Neural crest cell (in vitro differentiated cells): ENCODE measurements around the gene PRKN. TPM values are rescaled to one million over a fixed set of nuclear protein-coding genes. Genes with fewer than 3 reads are reported as not detected.

Experiments
- DNase-seq: peaks from one replicate; pipeline ENCODE4 v3.0.0; 2021; ENCODE audit warnings: low read depth, mixed read lengths, low spot score
- H3K27ac Mint-ChIP-seq: one replicate; pipeline ENCODE4 v1.8.0; 2021; ENCODE audit warnings: mild to moderate bottlenecking, mixed read lengths; ENCODE audit not compliant: unreplicated experiment
- H3K27me3 Mint-ChIP-seq: 2 replicates; pipeline ENCODE4 v1.8.0; 2021; ENCODE audit warnings: low read depth, mild to moderate bottlenecking, mixed read lengths
- H3K36me3 Mint-ChIP-seq: 2 replicates; pipeline ENCODE4 v1.8.0; 2021; ENCODE audit warnings: low read depth, mild to moderate bottlenecking, mixed read lengths
- H3K4me1 Mint-ChIP-seq: 2 replicates; pipeline ENCODE4 v1.8.0; 2021; ENCODE audit warnings: mixed read lengths
- H3K4me3 Mint-ChIP-seq: one replicate; pipeline ENCODE4 v1.8.0; 2021; ENCODE audit warnings: mild to moderate bottlenecking, mixed read lengths
- H3K9me3 Mint-ChIP-seq: 2 replicates; pipeline ENCODE4 v1.8.0; 2021; ENCODE audit warnings: mixed read lengths
- total RNA-seq: library from RNA; stranded (reverse); gene quantifications from 2 replicates; pipeline ENCODE4 v1.2.1, GENCODE V29; 2021
- TF ChIP-seq, protein P1 (sequence below): fragments of 200-600 bp; sonication (generic); conservative IDR thresholded peaks from 2 replicates; pipeline ENCODE4 v1.5.0; 2021; ENCODE audit warnings: antibody characterized with exemption, mild to moderate bottlenecking

PRKN gene
- total RNA-seq, 1 donor from 2014 or later = 3.2 TPM

DNA sequence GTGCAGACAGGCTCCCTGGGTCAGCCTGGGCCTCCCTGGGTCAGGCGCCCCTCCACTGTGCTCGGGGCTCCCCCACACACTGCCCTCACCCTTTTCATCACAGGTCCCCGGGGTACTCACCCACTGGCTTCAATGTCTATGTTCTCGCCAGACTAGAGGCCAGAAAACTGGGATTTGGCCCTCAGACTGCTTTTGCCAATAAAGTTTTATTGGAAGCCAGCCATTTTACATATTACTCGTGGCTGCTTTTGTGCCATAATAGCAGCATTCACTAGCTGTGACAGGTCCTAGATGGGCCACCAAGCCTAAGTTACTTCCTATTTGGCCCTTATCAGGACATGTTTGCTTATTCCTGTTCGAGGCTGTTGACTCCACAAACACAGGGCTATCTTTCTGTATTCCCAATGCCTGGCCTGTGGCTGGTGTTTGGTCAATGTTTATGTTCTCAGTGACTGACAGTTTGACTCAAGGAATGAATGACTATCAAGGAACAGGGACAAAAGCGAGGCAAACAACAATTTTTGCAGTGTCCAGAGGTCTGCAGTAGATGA is 928.6 kb downstream of the PRKN start:
- H3K36me3 Mint-ChIP-seq = no peaks in the 10 kb centered on the region
- no peaks in the 10 kb centered on the region for H3K27me3 Mint-ChIP-seq
- H3K4me1 Mint-ChIP-seq = no peaks in the 10 kb centered on the region
- TF ChIP-seq, protein P1, sequence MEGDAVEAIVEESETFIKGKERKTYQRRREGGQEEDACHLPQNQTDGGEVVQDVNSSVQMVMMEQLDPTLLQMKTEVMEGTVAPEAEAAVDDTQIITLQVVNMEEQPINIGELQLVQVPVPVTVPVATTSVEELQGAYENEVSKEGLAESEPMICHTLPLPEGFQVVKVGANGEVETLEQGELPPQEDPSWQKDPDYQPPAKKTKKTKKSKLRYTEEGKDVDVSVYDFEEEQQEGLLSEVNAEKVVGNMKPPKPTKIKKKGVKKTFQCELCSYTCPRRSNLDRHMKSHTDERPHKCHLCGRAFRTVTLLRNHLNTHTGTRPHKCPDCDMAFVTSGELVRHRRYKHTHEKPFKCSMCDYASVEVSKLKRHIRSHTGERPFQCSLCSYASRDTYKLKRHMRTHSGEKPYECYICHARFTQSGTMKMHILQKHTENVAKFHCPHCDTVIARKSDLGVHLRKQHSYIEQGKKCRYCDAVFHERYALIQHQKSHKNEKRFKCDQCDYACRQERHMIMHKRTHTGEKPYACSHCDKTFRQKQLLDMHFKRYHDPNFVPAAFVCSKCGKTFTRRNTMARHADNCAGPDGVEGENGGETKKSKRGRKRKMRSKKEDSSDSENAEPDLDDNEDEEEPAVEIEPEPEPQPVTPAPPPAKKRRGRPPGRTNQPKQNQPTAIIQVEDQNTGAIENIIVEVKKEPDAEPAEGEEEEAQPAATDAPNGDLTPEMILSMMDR = no peak
- no peaks in the 10 kb centered on the region for H3K9me3 Mint-ChIP-seq
- DNase-seq = no peak
- H3K27ac Mint-ChIP-seq = no peak overlapping the region
- H3K4me3 Mint-ChIP-seq = no peak overlapping the region

DNA sequence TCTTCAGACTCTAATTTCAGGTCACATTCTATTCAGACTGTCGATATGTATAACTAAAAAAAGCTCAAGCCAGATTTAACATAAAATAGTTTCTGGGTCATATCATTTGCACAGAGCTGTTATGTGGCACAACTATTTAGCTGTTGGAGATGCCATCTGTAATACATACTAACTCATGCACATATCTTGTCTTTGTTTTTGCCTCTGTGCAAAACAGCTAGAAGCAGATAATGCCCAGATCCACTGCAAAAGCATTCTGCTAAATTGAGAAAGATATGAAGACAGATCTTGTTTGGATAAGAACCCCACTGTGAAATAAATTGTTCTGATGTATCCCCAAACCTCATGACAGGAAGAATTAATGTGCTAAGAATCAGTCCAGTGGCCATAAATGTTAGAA is 930.9 kb downstream of the PRKN start:
- TF ChIP-seq, protein P1 = no peak
- no peak overlapping the region for H3K4me3 Mint-ChIP-seq

DNA sequence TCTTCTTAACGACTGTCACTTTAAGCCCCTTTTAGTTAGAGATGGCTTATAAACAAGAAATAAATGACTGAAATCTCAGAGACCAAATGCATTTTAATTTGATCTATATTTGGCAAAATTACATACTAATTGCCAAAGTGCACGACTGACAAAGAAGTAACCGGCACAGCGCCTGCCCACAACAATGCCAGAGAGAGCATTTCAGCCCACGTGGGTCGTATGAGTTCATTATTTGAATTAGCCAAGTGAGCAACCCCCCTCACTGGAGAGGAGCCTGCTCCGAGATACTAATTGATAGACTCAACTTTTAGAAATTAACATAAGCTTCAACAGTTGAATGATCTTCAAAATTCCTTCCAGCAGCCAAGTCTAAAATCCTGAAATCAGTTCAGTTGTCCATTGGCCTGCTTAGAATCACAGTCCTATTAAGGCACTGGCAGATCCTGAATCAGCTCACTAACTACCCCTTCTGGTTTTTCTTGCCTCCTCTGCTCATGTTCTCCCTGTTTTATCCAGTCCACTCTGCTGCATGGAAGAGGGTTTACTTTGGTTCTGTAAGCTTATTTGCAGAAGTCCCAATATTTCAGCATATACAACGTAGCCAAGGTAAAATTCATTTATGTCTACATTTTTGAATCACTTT is 934.6 kb downstream of the PRKN start:
- Mint-ChIP-seq H3K4me1 (no peaks in the 10 kb centered on the region), H3K9me3 (peaks cover 9% of the 10 kb centered on the region)
- DNase-seq = no peak

More for the DNA sequence above, 930.9 kb downstream of the PRKN start:
- Mint-ChIP-seq H3K9me3 (no peaks in the 10 kb centered on the region), H3K36me3 (no peaks in the 10 kb centered on the region), H3K4me1 (no peaks in the 10 kb centered on the region), H3K27me3 (no peaks in the 10 kb centered on the region), H3K27ac (no peak overlapping the region)
- no peak for DNase-seq

DNA sequence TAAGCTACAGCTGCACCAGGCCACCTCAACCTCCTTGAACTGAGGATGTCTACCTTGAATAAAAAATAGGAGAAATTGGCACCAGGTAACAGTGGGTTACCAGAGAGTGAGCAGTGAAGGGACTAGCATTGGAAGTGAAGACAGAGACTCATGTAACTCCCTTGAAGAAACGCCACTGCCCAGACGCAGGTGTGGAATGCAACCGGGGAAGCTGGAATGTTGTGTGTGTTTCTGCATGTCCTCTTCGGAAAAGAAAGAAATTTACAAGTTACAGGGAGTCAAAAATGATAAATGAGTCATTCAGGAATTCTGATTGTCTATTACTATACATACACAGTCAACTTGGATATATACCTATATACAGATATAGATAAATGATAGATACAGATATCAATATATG is 939.0 kb downstream of the PRKN start:
- no peaks in the 10 kb centered on the region for H3K36me3 Mint-ChIP-seq
- H3K4me1 Mint-ChIP-seq = no peaks in the 10 kb centered on the region
- no peak overlapping the region for H3K27ac Mint-ChIP-seq
- H3K9me3 Mint-ChIP-seq = peaks cover 15% of the 10 kb centered on the region
- TF ChIP-seq, protein P1 = no peak
- no peak for DNase-seq
- H3K4me3 Mint-ChIP-seq = no peak overlapping the region
- H3K27me3 Mint-ChIP-seq = no peaks in the 10 kb centered on the region

More for the DNA sequence above, 934.6 kb downstream of the PRKN start:
- H3K36me3 Mint-ChIP-seq = no peaks in the 10 kb centered on the region
- TF ChIP-seq, protein P1 = no peak
- H3K27me3 Mint-ChIP-seq = no peaks in the 10 kb centered on the region
- H3K27ac Mint-ChIP-seq = no peak overlapping the region
- H3K4me3 Mint-ChIP-seq = no peak overlapping the region

DNA sequence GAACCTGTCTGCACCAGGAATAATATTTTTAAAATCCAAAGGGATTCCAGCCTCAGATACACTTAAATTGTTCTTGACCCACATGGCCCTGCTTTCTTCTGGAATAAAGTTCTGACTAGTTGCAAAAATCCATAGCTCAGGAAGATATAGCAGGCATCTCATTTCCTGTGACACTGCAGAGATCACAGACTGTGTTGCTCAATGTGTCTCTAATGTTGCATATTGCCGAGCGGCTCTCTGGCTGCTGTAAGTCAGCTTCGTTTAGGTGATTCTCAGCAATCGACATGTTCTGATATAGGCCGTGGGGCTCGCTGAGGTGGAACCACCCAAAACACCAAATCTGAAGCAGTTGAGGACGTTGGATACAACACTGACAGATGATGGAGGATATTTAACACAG is 955.4 kb downstream of the PRKN start:
- DNase-seq = no peak
- Mint-ChIP-seq H3K4me3 (no peak overlapping the region), H3K4me1 (no peaks in the 10 kb centered on the region), H3K27ac (no peak overlapping the region), H3K27me3 (no peaks in the 10 kb centered on the region), H3K36me3 (no peaks in the 10 kb centered on the region), H3K9me3 (no peaks in the 10 kb centered on the region)
- TF ChIP-seq, protein P1 = no peak
